IPS-11a (cell line): ENCODE measurements around the gene PDE2A.
A peak's percentile ranks its signal among the peaks of the same experiment; 100 is the strongest.

Experiments
- H3K4me3 ChIP-seq: one replicate; pipeline ENCODE4 v1.5.1; 2013; ENCODE audit warnings: low read depth, low read length, control low read depth

Gene PDE2A

GRCh38 chr11:72665911-72666472 lies 8.2 kb downstream of the PDE2A start:
- no peak overlapping the region for H3K4me3 ChIP-seq

- no peak overlapping the region for H3K4me3 ChIP-seq
Observed at GRCh38 chr11:72662036-72662435, 12.2 kb downstream of the PDE2A start.

- no peak overlapping the region for H3K4me3 ChIP-seq
Observed at GRCh38 chr11:72661486-72661885, 12.7 kb downstream of the PDE2A start.

DNA sequence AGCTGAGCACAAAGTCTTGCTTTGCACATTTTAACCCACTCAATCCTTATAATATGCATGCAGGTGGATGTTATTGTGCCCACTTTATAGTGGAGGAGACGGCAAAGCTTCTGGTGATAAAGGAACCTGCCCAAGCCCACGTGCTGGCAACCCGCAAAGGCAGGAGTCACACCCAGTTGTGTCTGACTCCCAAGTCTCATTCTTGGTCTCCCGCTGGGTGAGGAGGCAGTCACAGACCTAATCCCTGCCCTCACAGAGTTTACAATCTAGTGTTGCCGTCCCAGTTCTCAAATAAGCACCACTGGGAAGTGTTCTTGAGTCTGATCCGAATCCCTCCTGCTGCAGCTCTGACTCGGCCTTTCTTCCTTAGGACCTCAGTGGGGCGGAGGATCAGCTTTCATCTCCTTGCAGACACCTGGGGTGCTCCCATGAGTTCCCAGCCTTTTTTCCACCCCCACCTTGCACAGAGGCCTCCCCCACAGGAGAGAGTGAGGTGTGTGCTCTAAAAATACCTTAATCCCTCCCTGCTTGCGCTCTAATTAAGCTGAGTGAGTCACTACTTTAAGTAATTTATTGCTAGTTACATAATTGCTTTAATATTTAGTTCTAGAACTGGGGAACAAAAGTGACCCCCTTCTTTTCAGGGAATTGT lies 15.1 kb downstream of the PDE2A start:
- H3K4me3 ChIP-seq, result no peak overlapping the region

DNA sequence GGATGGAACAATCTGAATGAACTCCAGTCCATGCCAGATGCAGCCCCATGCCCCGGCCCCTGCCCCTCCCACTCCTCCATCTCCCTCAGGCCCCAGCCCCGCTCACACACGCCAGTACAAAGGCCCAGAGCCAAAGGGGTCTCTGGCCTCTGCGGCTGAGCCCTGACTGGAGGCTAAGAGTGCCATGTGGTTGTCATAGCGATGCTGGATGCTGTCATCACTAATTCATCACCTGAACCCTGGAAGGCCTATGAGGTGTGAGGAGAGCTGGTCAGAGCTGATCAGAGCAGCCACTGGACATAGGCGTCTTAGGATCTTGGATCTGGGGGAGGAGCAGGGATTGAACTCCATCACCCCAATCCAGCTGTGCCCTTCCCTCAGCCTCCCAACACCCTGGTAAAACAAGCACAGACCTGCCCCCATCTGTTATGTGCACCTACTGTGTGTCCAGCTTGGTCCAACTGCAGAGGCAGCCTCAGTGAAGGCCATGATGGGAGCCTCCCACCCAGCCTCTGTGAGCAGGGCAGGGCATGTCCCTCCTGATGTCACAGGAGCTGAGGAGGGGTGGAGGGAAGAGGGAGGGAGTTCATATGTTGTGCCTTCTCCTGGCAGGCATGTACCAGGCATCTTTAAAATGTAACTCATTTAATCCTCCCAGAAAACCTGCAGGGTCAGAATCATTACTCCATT lies 16.7 kb downstream of the PDE2A start:
- H3K4me3 ChIP-seq, result no peak overlapping the region

- H3K4me3 ChIP-seq, result no peak overlapping the region
Observed at GRCh38 chr11:72655896-72656464, 18.2 kb downstream of the PDE2A start.

DNA sequence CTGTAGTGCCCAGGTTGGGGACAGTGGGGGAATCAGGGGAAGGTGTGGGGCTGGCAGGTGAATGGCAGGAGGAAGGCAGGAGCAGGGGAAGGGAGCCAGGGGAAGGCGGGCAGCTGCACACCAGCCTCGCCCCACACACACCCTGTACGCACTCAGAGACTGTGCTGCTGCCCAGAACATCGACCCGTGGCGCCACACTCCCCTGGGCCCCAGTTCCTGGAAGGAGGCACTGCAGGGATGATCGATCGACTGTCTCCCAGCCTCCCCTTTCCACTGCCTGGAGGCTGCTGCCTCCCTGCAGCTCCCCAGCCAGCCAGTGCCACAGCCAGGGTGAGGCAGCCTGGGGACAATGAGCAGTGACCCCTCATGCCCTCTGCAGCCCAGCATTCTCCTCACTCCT lies 19.2 kb downstream of the PDE2A start:
- H3K4me3 ChIP-seq, result no peak overlapping the region

DNA sequence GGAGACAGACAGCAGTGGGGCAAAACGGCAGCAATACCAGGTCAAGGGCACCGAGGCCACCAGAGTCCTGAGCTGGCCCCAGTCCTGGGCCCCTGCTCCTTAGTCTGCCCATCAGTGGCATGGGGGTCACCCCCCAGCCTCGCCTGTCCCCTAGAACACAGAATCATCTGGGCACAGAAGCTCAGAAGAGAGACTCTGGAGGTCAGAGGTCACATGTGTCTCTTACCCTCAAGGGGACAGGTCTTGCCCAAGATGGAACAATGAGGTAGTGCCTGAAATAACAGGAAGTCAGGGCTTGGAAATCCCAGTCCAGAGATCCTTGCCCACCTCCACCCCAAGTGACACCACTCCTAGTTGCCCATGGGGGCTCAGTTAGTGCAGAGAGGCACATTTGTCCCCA lies 20.6 kb downstream of the PDE2A start:
- H3K4me3 ChIP-seq, result no peak overlapping the region

DNA sequence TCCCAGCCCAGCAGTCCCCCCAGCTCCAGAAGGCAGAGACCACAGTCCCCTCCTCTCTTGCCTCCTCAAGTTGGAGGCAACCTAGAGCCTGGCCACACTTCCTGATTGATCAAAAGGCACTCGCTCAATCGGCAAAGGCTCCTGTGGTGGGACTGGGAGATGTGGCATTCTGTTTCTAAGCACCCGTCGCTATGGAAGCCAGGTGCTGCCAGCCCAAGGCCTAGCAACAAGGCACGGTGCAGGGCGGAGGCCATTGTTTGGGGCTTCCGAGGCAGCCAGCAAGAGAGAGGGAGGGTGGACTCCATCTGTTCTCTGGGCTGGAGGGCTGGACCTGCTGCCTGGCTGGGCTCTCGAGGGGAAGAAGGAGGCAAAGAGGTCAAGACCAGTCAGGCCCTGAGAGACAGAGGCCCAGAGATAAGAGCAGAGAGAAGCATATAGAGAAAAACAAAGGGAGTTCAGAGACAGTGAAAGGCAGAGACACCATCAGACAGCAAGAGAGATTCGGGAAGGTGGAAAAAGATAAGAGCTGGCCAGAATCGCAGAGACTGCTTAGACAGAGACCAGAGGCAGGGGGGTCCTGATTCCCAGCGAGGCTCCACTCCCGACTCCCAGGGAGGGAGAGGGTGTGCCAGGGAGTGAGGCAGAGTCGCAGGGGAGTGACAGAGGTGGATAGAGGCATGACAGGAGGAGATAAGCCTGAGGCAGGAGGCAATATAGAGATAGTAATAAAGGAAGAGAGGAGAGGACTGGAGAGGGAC lies 21.2 kb downstream of the PDE2A start:
- no peak overlapping the region for H3K4me3 ChIP-seq

- H3K4me3 ChIP-seq, result no peak overlapping the region
Observed at GRCh38 chr11:72652133-72652532, 22.1 kb downstream of the PDE2A start.

DNA sequence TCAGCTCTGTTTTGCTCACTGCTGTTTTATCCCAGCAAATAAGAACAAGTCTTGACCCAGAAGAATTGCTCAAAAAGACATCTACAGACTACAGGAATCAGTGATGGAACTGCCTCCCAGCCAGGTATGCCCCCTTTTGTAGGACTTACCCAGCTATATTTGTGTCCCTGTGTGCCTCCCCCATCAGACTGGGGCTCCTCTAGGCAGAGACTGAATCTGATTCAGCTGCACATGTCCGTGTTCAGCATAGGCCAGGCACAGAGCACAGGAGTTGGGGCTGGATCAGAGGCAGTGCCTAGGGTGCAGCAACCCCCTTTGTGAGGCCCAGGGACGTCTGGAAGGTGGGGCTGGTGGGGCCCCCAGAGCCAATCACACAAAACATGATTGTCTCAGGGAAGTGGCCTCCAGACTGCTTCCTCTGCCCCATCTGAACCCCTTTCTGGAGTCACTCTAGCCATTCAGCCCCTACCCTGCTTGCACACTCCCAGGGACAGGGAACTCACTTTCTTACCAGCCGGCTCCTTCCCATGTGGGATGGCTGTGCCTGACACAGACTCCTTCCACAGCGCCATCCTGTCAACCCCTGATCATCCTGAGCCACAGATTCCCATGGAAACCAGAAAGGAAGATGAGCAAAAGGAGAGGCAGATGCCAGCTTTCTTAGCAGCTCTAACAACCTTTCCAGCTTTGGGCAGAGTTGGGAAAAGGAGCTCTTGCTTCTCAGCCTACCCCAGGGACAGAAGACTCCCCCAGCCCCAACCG lies 24.8 kb downstream of the PDE2A start:
- H3K4me3 ChIP-seq, result no peak overlapping the region

DNA sequence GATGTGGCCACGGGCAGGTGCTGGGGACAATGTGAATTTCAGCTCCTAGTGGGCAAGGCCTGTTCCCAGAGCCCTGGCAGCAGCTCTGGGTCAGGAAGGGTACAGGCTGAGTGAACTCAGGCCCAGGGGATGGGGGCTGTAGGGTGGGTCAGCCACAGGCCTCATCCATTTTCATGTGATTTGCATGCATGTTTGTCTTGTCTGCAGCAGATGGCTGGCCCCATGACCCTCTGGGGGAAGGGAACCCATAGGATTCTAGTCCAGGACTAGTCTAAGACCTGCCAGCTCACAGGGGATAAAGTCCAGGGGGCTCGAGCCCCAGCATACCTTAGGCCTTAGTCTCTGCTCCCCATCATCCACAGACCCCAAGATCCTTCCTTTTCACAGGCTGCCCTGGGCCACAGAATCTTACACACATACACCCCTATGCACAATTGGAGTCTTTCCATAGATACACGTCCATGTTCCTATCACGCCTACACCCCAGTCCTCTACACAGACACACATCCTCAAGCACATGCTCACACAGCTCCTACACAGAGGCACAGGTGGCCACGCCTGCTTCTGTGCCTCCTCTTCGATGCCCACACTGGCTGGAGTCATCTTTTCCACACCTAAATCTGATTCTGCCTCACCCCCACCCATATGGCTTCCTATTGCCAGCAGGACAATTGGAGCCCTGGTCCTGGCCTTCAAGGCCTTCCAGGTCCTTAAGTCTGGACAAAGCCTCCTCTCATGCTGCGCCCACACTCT lies 25.7 kb downstream of the PDE2A start:
- no peak overlapping the region for H3K4me3 ChIP-seq

DNA sequence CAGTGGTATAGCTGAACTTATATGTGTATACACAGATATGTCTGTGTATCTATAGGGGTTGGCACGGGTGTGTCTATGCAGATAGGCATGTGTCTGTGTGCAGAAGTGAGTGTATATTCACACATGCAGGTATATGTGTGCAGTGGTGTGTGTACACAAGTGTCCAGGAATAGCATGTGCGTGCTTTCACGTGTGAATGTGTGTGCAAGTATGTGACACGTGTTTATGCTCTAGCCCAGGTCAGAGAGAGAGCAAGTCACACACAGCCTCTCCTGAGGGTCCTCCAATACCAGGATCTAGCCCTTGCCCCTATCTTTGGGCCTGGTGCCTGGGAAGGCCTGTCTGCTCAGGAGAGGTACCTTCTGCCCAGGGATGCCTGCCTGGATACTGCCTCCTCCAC lies 26.3 kb downstream of the PDE2A start:
- no peak overlapping the region for H3K4me3 ChIP-seq

- H3K4me3 ChIP-seq, result no peak overlapping the region
Observed at GRCh38 chr11:72646472-72646871, 27.8 kb downstream of the PDE2A start.

DNA sequence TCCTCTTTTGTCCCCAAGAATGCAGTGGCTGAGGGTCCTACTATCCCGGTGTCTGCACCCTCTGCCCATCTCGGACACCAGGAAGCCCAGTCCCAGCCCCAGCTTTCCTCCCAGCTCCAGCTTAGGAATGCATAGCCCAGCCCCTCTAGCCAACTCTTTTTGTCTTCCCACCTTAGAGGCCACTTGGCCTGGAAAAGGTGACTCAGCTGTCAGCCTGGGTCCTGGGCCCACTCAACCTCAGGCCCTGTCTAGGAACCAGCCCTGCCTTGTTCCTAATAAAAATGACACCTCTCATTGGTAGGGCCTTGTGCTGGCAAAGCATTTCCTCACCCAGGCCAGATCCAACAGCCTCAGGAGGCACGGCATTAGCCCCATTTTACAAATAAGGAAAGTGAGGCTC lies 28.2 kb downstream of the PDE2A start:
- H3K4me3 ChIP-seq, result no peak overlapping the region

GRCh38 chr11:72643547-72643946 lies 30.7 kb downstream of the PDE2A start:
- H3K4me3 ChIP-seq, result no peak overlapping the region

- peak overlapping the region; percentile 8 for H3K4me3 ChIP-seq
Observed at GRCh38 chr11:72642884-72643522, 31.2 kb downstream of the PDE2A start.

DNA sequence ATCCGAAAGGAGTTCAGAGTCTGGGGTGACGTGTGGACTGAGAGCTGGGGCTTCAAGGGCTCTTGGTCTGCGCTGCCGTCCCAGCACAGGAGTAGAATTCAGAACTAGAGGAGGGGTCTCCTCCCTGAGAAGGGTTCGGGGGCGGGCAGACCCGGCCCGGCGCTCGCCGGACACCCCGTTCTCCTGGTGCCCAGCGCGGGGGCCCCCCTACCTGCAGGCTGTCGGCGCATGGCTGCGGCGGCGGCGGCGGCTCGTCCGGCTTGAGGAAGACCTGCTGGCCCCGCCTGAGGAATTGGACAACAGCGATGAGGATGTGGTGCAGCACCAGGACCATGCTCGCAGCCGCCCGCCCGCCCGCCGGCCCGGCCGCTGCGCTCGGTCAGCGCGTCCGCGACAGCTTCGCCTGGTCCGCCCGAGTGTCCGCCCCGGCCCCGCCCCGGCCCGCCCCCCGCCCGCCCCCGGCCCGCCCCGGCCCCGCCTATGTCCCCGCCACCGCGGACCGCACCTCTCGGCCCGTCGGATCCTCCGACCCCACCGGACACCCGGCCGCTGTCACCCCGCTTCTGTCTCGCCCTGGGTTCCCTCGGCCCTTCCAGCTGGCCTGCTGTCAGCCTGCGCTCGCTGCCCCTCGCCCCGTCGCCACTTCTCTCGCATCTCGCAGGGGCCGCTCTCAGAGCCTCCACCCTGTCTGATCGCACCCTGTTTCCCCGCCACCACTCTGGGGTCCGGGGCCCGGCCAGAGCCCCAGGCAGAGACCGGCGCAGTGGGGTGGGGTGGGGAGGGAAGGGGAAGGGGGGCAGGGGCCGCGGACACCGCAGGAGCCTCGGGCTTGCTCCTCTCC lies 32.0 kb downstream of the PDE2A start:
- peak overlapping the region; percentile 30 for H3K4me3 ChIP-seq
